Activated CD8-positive, alpha-beta T cell treated with anti-CD3 and anti-CD28 coated beads for 36 hours (primary cell): ENCODE results near the gene GNG7. TPM values are rescaled to one million over a fixed set of nuclear protein-coding genes. Genes with fewer than 3 reads are reported as not detected.
A peak's percentile ranks its signal among the peaks of the same experiment; 100 is the strongest.
"Not testable (repeated sequence)": the region's sequence is repeated elsewhere in the genome, so short reads cannot be mapped to it uniquely, and the experiment has no call there.

Source experiments
- ATAC-seq: fragments of 200-7000 bp; cut with Tn5 transposase; one replicate; pipeline ENCODE4 v1.10.0; 2021; ENCODE audit warnings: mild to moderate bottlenecking, moderate library complexity
- CTCF ChIA-PET: fragments of 350-600 bp; sonication (Branson Sonifier 250); formaldehyde crosslinking; loops from one replicate; lab custom pipeline; 2021; ENCODE audit warnings: antibody characterized with exemption; lab: Charles Lee
- POLR2A ChIA-PET: fragments of 350-600 bp; sonication (Branson Sonifier 250); formaldehyde crosslinking; loops from one replicate; lab custom pipeline; 2021; ENCODE audit warnings: antibody characterized with exemption; lab: Charles Lee
- DNase-seq: peaks from one replicate; pipeline ENCODE4 v3.0.0-alpha.2; 2020
- H3K27ac Mint-ChIP-seq: one replicate; pipeline ENCODE4 v1.8.0; 2021; ENCODE audit warnings: mild to moderate bottlenecking, mixed read lengths
- H3K27me3 Mint-ChIP-seq: one replicate; pipeline ENCODE4 v1.8.0; 2021; ENCODE audit warnings: mixed read lengths
- H3K36me3 Mint-ChIP-seq: one replicate; pipeline ENCODE4 v1.8.0; 2021; ENCODE audit warnings: low read depth, mixed read lengths
- H3K4me1 Mint-ChIP-seq: one replicate; pipeline ENCODE4 v1.8.0; 2021; ENCODE audit warnings: low read depth, mixed read lengths
- H3K4me3 Mint-ChIP-seq: one replicate; pipeline ENCODE4 v1.8.0; 2021; ENCODE audit warnings: mild to moderate bottlenecking, moderate library complexity, mixed read lengths
- H3K9me3 Mint-ChIP-seq: one replicate; pipeline ENCODE4 v1.8.0; 2021; ENCODE audit warnings: mixed read lengths
- intact Hi-C: fragments of 100-400 bp; cut with micrococcal nuclease; formaldehyde crosslinking; loops from one replicate; pipeline ENCODE4 v1.10.0; 2022
- total RNA-seq, 2 experiments: library from RNA; stranded (reverse); gene quantifications; one replicate each; pipeline ENCODE4 v1.2.3, GENCODE V29; 2021
- TF ChIP-seq, protein P1 (sequence below): fragments of 200-600 bp; IDR thresholded peaks from one replicate; pipeline ENCODE4 v1.8.0; 2022; ENCODE audit warnings: antibody characterized with exemption, mild to moderate bottlenecking

GNG7 gene
- total RNA-seq, 2 experiments from 2014 or later = 0.27 to 0.32 TPM

DNA sequence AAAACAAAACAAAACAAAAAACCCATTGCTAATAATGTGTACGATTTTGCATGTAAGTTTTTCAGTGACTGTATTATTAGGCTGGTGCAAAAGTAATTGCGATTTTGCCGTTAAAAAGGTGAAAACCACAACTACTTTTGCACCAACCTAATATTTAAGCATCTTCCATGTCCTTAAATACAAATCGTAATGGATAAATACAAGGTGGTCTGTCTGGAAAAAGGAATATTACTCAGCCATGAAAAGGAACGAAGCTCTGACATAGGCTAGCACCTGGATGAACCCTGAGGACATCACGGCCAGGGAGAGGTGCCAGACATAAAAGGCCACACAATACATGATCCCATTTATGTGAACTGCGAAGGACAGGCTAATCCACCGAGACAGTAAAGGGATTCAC is 193.4 kb downstream of the GNG7 start:
- intact Hi-C loops = no loop called here
- CTCF ChIA-PET = no interaction called here
- no peak overlapping the region for H3K27ac Mint-ChIP-seq
- POLR2A ChIA-PET = interaction anchor here (1.1 kb wide), 1 partner anchor 33 kb away, joined by 4 read pairs; the partner anchor contains the start of gene GADD45B
- peaks cover 2% of the 10 kb centered on the region for H3K27me3 Mint-ChIP-seq
- no peaks in the 10 kb centered on the region for H3K36me3 Mint-ChIP-seq
- no peaks in the 10 kb centered on the region for H3K9me3 Mint-ChIP-seq
- TF ChIP-seq, protein P1, sequence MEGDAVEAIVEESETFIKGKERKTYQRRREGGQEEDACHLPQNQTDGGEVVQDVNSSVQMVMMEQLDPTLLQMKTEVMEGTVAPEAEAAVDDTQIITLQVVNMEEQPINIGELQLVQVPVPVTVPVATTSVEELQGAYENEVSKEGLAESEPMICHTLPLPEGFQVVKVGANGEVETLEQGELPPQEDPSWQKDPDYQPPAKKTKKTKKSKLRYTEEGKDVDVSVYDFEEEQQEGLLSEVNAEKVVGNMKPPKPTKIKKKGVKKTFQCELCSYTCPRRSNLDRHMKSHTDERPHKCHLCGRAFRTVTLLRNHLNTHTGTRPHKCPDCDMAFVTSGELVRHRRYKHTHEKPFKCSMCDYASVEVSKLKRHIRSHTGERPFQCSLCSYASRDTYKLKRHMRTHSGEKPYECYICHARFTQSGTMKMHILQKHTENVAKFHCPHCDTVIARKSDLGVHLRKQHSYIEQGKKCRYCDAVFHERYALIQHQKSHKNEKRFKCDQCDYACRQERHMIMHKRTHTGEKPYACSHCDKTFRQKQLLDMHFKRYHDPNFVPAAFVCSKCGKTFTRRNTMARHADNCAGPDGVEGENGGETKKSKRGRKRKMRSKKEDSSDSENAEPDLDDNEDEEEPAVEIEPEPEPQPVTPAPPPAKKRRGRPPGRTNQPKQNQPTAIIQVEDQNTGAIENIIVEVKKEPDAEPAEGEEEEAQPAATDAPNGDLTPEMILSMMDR = no peak
- no peak overlapping the region for H3K4me3 Mint-ChIP-seq
- DNase-seq (no peak), ATAC-seq (no peak)
- H3K4me1 Mint-ChIP-seq = peaks cover 13% of the 10 kb centered on the region

DNA sequence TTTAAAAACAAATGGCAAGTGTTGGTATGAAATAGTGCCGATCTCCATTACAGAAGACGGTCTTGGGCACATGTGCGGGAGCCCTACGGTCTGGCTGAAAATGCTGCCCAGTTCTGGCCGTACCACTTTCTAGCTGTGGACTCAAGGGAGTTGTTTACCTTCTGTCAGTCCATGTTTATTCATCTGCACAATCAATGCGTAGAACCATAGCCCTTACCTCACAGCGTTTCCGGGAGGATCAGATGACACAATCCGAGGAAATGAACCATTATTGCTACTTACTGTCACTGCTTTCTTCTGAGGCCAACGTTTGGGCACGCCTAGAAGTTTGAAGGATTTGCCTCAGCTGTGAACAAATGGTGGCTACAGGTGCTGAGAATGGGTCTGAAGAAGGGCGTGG is 195.4 kb downstream of the GNG7 start:
- ATAC-seq = peak; percentile 22
- no peaks in the 10 kb centered on the region for H3K9me3 Mint-ChIP-seq
- ChIA-PET POLR2A (interaction anchor here (0.7 to 1.2 kb wide), 2 partner anchors 12 to 36 kb away, joined by 3 read pairs; no protein-coding TSS in a partner anchor), CTCF (no interaction called here)
- H3K4me3 Mint-ChIP-seq = no peak overlapping the region
- TF ChIP-seq, protein P1 = no peak
- intact Hi-C loops = no loop called here
- DNase-seq = peak; percentile 50
- peak overlapping the region; percentile 20 for H3K27ac Mint-ChIP-seq
- H3K36me3 Mint-ChIP-seq = no peaks in the 10 kb centered on the region
- peaks cover 2% of the 10 kb centered on the region for H3K27me3 Mint-ChIP-seq
- peaks cover 27% of the 10 kb centered on the region for H3K4me1 Mint-ChIP-seq

DNA sequence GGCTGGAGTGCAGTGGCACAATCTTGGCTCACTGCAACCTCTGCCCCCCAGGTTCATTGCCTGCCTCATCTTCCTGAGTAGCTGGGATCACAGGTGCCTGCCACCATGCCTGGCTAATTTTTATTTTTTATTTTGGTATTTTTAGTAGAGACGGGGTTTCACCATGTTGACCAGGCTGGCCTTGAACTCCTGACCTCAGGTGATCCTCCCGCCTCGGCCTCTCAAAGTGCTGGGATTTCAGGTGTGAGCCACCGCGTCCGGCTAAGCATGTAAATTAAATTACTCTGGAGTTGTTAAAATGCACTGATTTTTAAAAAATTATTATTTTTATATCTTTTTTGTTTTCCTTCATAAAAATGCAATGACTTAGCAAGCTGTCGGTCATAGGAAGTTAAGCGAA is 195.8 kb downstream of the GNG7 start:
- H3K36me3 Mint-ChIP-seq, H3K27ac Mint-ChIP-seq, H3K9me3 Mint-ChIP-seq, intact Hi-C loops, ATAC-seq, H3K4me3 Mint-ChIP-seq, DNase-seq, CTCF ChIA-PET, H3K27me3 Mint-ChIP-seq: not testable (repeated sequence)
- peaks cover 27% of the 10 kb centered on the region for H3K4me1 Mint-ChIP-seq
- POLR2A ChIA-PET = interaction anchor here (0.7 to 1.2 kb wide), 2 partner anchors 12 to 37 kb away, joined by 3 read pairs; no protein-coding TSS in a partner anchor

GRCh38 chr19:2503521-2504109 is 198.9 kb downstream of the GNG7 start:
- no peaks in the 10 kb centered on the region for H3K36me3 Mint-ChIP-seq

GRCh38 chr19:2500841-2501261 is 201.6 kb downstream of the GNG7 start:
- DNase-seq (no peak), ATAC-seq (no peak)
- POLR2A ChIA-PET = no interaction called here
- intact Hi-C loops = no loop called here
- Mint-ChIP-seq H3K27me3 (no peaks in the 10 kb centered on the region), H3K4me1 (peaks cover 24% of the 10 kb centered on the region), H3K9me3 (no peaks in the 10 kb centered on the region), H3K27ac (no peak overlapping the region), H3K36me3 (no peaks in the 10 kb centered on the region), H3K4me3 (no peak overlapping the region)
- TF ChIP-seq, protein P1 = no peak
- CTCF ChIA-PET = no interaction called here

More at GRCh38 chr19:2503521-2504109, 198.9 kb downstream of the GNG7 start:
- DNase-seq = peak; percentile 93
- Mint-ChIP-seq H3K4me1 (peaks cover 27% of the 10 kb centered on the region), H3K9me3 (no peaks in the 10 kb centered on the region), H3K27me3 (peaks cover 2% of the 10 kb centered on the region), H3K27ac (peak overlapping the region; percentile 85), H3K4me3 (peak overlapping the region; percentile 34)
- CTCF ChIA-PET = interaction anchor here (0.7 to 1.6 kb wide), 8 partner anchors 25 to 117 kb away, joined by 3 to 7 read pairs (median 3); partner anchors contain the start of gene GADD45B
- intact Hi-C loops = loop anchor here (1.0 kb wide), 1 partner anchor 27 kb away; the partner anchor contains the start of gene GADD45B
- POLR2A ChIA-PET = interaction anchor here (0.5 to 3.8 kb wide), 6 partner anchors 26 to 607 kb away, joined by 3 to 46 read pairs (median 5); partner anchors contain the start of gene GADD45B
- ATAC-seq = peak; percentile 93
- TF ChIP-seq, protein P1 = no peak
